MM.1S (cell line): ENCODE data around the gene TLCD5.

Source experiments
- DNase-seq: peaks from one replicate; pipeline ENCODE4 v3.0.0-alpha.2; 2015
- H2AFZ ChIP-seq: fragments of 300-600 bp; sonication (generic); 2 replicates; pipeline ENCODE4 v1.6.0; 2016; ENCODE audit warnings: antibody characterized with exemption, low read length
- H3F3A ChIP-seq: fragments of 300-600 bp; sonication (generic); 2 replicates; pipeline ENCODE4 v1.6.1; 2016; ENCODE audit warnings: mild to moderate bottlenecking, antibody characterized with exemption, low read length, moderate library complexity, mixed read lengths; ENCODE audit not compliant: insufficient read depth
- H3K27ac ChIP-seq: fragments of 300-600 bp; sonication (generic); 2 replicates; pipeline ENCODE4 v1.5.1; 2016; ENCODE audit warnings: mild to moderate bottlenecking, low read length
- H3K27me3 ChIP-seq: fragments of 300-600 bp; sonication (generic); replicated peaks from 2 replicates; pipeline ENCODE4 v1.6.0; 2016; ENCODE audit warnings: low read length; ENCODE audit not compliant: insufficient read depth
- H3K36me3 ChIP-seq: fragments of 300-600 bp; sonication (generic); replicated peaks from 2 replicates; pipeline ENCODE4 v1.6.1; 2016; ENCODE audit warnings: mild to moderate bottlenecking, low read length, mixed read lengths; ENCODE audit not compliant: insufficient read depth
- H3K4me1 ChIP-seq: fragments of 300-600 bp; sonication (generic); 2 replicates; pipeline ENCODE4 v1.6.1; 2016; ENCODE audit warnings: low read length, mixed read lengths
- H3K4me2 ChIP-seq: fragments of 300-600 bp; sonication (generic); 2 replicates; pipeline ENCODE4 v1.6.0; 2016; ENCODE audit warnings: low read depth, low read length
- H3K4me3 ChIP-seq: fragments of 300-600 bp; sonication (generic); 2 replicates; pipeline ENCODE4 v1.5.1; 2016; ENCODE audit warnings: low read length, mixed read lengths
- H3K79me2 ChIP-seq: fragments of 300-600 bp; sonication (generic); 2 replicates; pipeline ENCODE4 v1.6.1; 2016; ENCODE audit warnings: mixed run types, low read length, mixed read lengths
- H3K9ac ChIP-seq: fragments of 300-600 bp; sonication (generic); 2 replicates; pipeline ENCODE4 v1.6.1; 2016; ENCODE audit warnings: low read length, mixed read lengths
- H3K9me2 ChIP-seq: fragments of 300-600 bp; sonication (generic); replicated peaks from 2 replicates; pipeline ENCODE4 v1.6.1; 2016; ENCODE audit warnings: mild to moderate bottlenecking, low read length, mixed read lengths; ENCODE audit not compliant: insufficient read depth
- H3K9me3 ChIP-seq: fragments of 300-600 bp; sonication (generic); replicated peaks from 2 replicates; pipeline ENCODE4 v1.6.1; 2016; ENCODE audit warnings: mild to moderate bottlenecking, low read length, mixed read lengths; ENCODE audit not compliant: insufficient read depth
- H4K20me1 ChIP-seq: fragments of 300-600 bp; sonication (generic); 2 replicates; pipeline ENCODE4 v1.6.1; 2016; ENCODE audit warnings: mild to moderate bottlenecking, low read length, moderate library complexity, mixed read lengths; ENCODE audit not compliant: insufficient read depth
- CTCF ChIP-seq: fragments of 300-600 bp; sonication (generic); IDR thresholded peaks from 2 replicates; pipeline ENCODE4 v1.5.1; 2016; ENCODE audit warnings: antibody characterized with exemption, low read length, mixed read lengths
- EZH2 ChIP-seq: fragments of 300-600 bp; sonication (generic); optimal IDR thresholded peaks from 2 replicates; pipeline ENCODE3; 2017; ENCODE audit warnings: low read depth, mild to moderate bottlenecking, antibody characterized with exemption, low read length, mixed read lengths
- EZH2phosphoT487 ChIP-seq: fragments of 300-600 bp; sonication (generic); IDR thresholded peaks from 2 replicates; pipeline ENCODE4 v1.6.1; 2018; ENCODE audit warnings: antibody characterized with exemption, low read length

The TLCD5 gene

GRCh38 chr11:120344302-120345004 lies 19.4 kb downstream of the TLCD5 start:
- Histone ChIP-seq H3K27me3 (no peaks in the 10 kb centered on the region), H3K79me2 (peaks cover 87% of the 10 kb centered on the region), H3K9me2 (no peaks in the 10 kb centered on the region), H3K4me2 (peak overlapping the region; percentile 88), H3K36me3 (0 out of 2 replicates have a peak, but pooled peaks cover 3% of the 10 kb centered on the region), H3F3A (peaks cover 41% of the 10 kb centered on the region), H3K9ac (peak overlapping the region; percentile 26), H3K27ac (peak overlapping the region; percentile 78), H3K9me3 (no peaks in the 10 kb centered on the region), H4K20me1 (peaks cover 1% of the 10 kb centered on the region; the same call in 1 of the 2 replicates), H2AFZ (no peak overlapping the region), H3K4me1 (peaks cover 50% of the 10 kb centered on the region), H3K4me3 (peak overlapping the region; percentile 45)
- TF ChIP-seq EZH2phosphoT487 (no peak), EZH2 (no peak), CTCF (no peak)
- peak; percentile 95 for DNase-seq

- H3K9me2 ChIP-seq = no peaks in the 10 kb centered on the region
- TF ChIP-seq EZH2 (no peak), EZH2phosphoT487 (no peak), CTCF (no peak)
- no peaks in the 10 kb centered on the region for H3K9me3 ChIP-seq
- H3K79me2 ChIP-seq = peaks cover 87% of the 10 kb centered on the region
- H3K27me3 ChIP-seq = no peaks in the 10 kb centered on the region
- no peak overlapping the region for H3K27ac ChIP-seq
- no peak overlapping the region for H2AFZ ChIP-seq
- H3K4me2 ChIP-seq = peak overlapping the region; percentile 7; the same call in 1 of the 2 replicates
- peaks cover 44% of the 10 kb centered on the region for H3K4me1 ChIP-seq
- no peak overlapping the region for H3K9ac ChIP-seq
- 0 out of 2 replicates have a peak, but pooled peaks cover 3% of the 10 kb centered on the region for H3K36me3 ChIP-seq
- H3K4me3 ChIP-seq = no peak overlapping the region
- DNase-seq = no peak
- H4K20me1 ChIP-seq = peaks cover 8% of the 10 kb centered on the region; the same call in 1 of the 2 replicates
- H3F3A ChIP-seq = peaks cover 34% of the 10 kb centered on the region
Measured at GRCh38 chr11:120346233-120346632, 21.1 kb downstream of the TLCD5 start.

GRCh38 chr11:120350637-120351036 lies 25.5 kb downstream of the TLCD5 start:
- Histone ChIP-seq H4K20me1 (peaks cover 41% of the 10 kb centered on the region), H3K79me2 (peaks cover 98% of the 10 kb centered on the region), H3K27me3 (no peaks in the 10 kb centered on the region)

More at GRCh38 chr11:120350637-120351036, 25.5 kb downstream of the TLCD5 start:
- no peak overlapping the region for H3K9ac ChIP-seq
- H3K4me1 ChIP-seq = peaks cover 18% of the 10 kb centered on the region
- H3K4me3 ChIP-seq = no peak overlapping the region
- H3K9me3 ChIP-seq = no peaks in the 10 kb centered on the region
- no peak overlapping the region for H2AFZ ChIP-seq
- H3K9me2 ChIP-seq = no peaks in the 10 kb centered on the region
- no peak overlapping the region for H3K27ac ChIP-seq
- no peak for DNase-seq
- H3F3A ChIP-seq = peaks cover 4% of the 10 kb centered on the region; the same call in 1 of the 2 replicates
- no peak overlapping the region for H3K4me2 ChIP-seq
- TF ChIP-seq EZH2 (no peak), EZH2phosphoT487 (no peak), CTCF (no peak)
- H3K36me3 ChIP-seq = no peaks in the 10 kb centered on the region; the same call in 1 of the 2 replicates
